Testis (tissue), 3 donors: ENCODE measurements around the gene ITPR2. TPM values are rescaled to one million over a fixed set of nuclear protein-coding genes. Genes with fewer than 3 reads are reported as not detected.
A peak's percentile ranks its signal among the peaks of the same experiment; 100 is the strongest.

Experiments used
- DNase-seq: peaks from one replicate; pipeline ENCODE4 v3.0.0-alpha.2; 2019
- H3K27ac ChIP-seq, 2 donors: fragments of 200-600 bp; sonication (generic); one replicate each; pipeline ENCODE4 v1.5.1; 2019
- H3K27me3 ChIP-seq: fragments of 200-600 bp; sonication (generic); one replicate; pipeline ENCODE4 v1.5.1; 2019
- H3K36me3 ChIP-seq: fragments of 200-600 bp; sonication (generic); one replicate; pipeline ENCODE4 v1.5.1; 2017; ENCODE audit warnings: low read depth; ENCODE audit errors: missing control alignments
- H3K4me1 ChIP-seq: fragments of 200-600 bp; sonication (generic); one replicate; pipeline ENCODE4 v1.5.1; 2019
- H3K4me3 ChIP-seq, 2 donors: fragments of 200-600 bp; sonication (generic); one replicate each; pipeline ENCODE4 v1.5.1; 2017 to 2019
- H3K9me3 ChIP-seq: fragments of 200-600 bp; sonication (generic); one replicate; pipeline ENCODE4 v1.5.1; 2017
- POLR2A ChIP-seq: fragments of 450-650 bp; IDR thresholded peaks from one replicate; pipeline ENCODE4 v1.6.1; 2017; ENCODE audit warnings: antibody characterized with exemption, mild to moderate bottlenecking, moderate library complexity
- WGBS, 2 donors: methylation state at CpG; one replicate each; pipeline ENCODE4 v1.1.5; 2018; 5-methylcytosine and 5-hydroxymethylcytosine counted together
- intact Hi-C: fragments of 100-400 bp; cut with DNase I; formaldehyde crosslinking; loops from one replicate; pipeline ENCODE4 v1.15.1; 2023; ENCODE audit warnings: low total_unique reads
- polyA plus RNA-seq: library from polyadenylated mRNA; stranded (reverse); fragments of 350-450 nt; fragmentation: Illumina TruSeq; extraction: RNeasy Lipid Tissue Mini Kit (QIAGEN cat#74804); gene quantifications from one replicate; pipeline ENCODE4 v1.2.3, GENCODE V29; 2014; ENCODE audit warnings: low read depth, low replicate concordance; ENCODE audit not compliant: insufficient read depth
- total RNA-seq, 2 donors: library from RNA; depleted of rRNA; stranded (reverse); fragments of >200 nt; gene quantifications; one replicate each; pipeline ENCODE4 v1.2.3, GENCODE V29; 2016
- TF ChIP-seq, protein P1 (sequence below), 3 experiments: fragments of 450-650 bp in 2 of 3; fragments of 200-600 bp in 1 of 3; sonication (generic) in 1 of 3; IDR thresholded peaks; one replicate each; pipeline ENCODE4 v1.5.1; 2016 to 2019; ENCODE audit warnings: antibody characterized with exemption in 3 of 3, mild to moderate bottlenecking in 2 of 3, moderate library complexity in 1 of 3

The ITPR2 gene
- total and polyA plus RNA-seq, 3 donors from 2014 or later: 4.9 to 60.6 (median 56.9) TPM

- 74 to 98% methylated on average over 3 of the region's 3 CpGs for WGBS, 2 donors
Observed at GRCh38 chr12:26661399-26661798, 171.6 kb downstream of the ITPR2 start.

GRCh38 chr12:26659930-26660329 is 173.1 kb downstream of the ITPR2 start:
- WGBS, 2 donors: 67 to 92% methylated on average over 2 of the region's 2 CpGs
- intact Hi-C loops: no loop called here
- Histone ChIP-seq H3K9me3 (no peaks in the 10 kb centered on the region), H3K27ac (no peak overlapping the region), H3K36me3 (peaks cover 2% of the 10 kb centered on the region), H3K4me3 (no peak overlapping the region), H3K4me1 (no peaks in the 10 kb centered on the region), H3K27me3 (no peaks in the 10 kb centered on the region)
- TF ChIP-seq POLR2A: no peak
- TF ChIP-seq, protein P1, sequence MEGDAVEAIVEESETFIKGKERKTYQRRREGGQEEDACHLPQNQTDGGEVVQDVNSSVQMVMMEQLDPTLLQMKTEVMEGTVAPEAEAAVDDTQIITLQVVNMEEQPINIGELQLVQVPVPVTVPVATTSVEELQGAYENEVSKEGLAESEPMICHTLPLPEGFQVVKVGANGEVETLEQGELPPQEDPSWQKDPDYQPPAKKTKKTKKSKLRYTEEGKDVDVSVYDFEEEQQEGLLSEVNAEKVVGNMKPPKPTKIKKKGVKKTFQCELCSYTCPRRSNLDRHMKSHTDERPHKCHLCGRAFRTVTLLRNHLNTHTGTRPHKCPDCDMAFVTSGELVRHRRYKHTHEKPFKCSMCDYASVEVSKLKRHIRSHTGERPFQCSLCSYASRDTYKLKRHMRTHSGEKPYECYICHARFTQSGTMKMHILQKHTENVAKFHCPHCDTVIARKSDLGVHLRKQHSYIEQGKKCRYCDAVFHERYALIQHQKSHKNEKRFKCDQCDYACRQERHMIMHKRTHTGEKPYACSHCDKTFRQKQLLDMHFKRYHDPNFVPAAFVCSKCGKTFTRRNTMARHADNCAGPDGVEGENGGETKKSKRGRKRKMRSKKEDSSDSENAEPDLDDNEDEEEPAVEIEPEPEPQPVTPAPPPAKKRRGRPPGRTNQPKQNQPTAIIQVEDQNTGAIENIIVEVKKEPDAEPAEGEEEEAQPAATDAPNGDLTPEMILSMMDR (IDR thresholded peaks at IDR 0.05): no peak
- no peak for DNase-seq

More at GRCh38 chr12:26661399-26661798, 171.6 kb downstream of the ITPR2 start:
- no peak for DNase-seq
- TF ChIP-seq, protein P1 (IDR thresholded peaks at IDR 0.05): no peak
- TF ChIP-seq POLR2A: no peak
- intact Hi-C loops: no loop called here
- peaks cover 2% of the 10 kb centered on the region for H3K36me3 ChIP-seq
- no peaks in the 10 kb centered on the region for H3K4me1 ChIP-seq
- no peaks in the 10 kb centered on the region for H3K27me3 ChIP-seq
- no peak overlapping the region for H3K27ac ChIP-seq
- H3K4me3 ChIP-seq: no peak overlapping the region
- no peaks in the 10 kb centered on the region for H3K9me3 ChIP-seq

DNA sequence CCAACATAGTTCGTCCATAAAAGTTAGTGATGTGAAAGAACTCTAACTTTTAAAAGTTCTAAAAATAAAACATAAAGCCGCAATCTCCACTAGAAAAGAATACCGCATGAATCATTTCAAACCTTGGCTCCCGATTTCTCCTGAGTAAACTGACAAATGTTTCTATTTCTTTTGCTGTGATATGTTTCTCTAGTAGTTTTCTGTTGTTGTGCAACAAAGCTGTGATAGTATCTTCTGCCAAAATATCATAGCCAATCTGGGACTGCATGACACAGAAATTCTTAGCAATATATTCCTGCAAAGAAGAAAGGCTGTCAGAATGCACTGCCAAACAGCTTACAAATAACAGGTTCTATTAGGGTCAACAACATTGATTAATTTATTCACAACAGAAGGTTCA is 174.0 kb downstream of the ITPR2 start:
- WGBS, 2 donors: 86 to 91% methylated on average over 4 of the region's 4 CpGs
- Histone ChIP-seq H3K4me1 (no peaks in the 10 kb centered on the region), H3K27ac (no peak overlapping the region), H3K27me3 (no peaks in the 10 kb centered on the region), H3K4me3 (no peak overlapping the region), H3K36me3 (peaks cover 2% of the 10 kb centered on the region), H3K9me3 (no peaks in the 10 kb centered on the region)
- no peak for DNase-seq
- TF ChIP-seq, protein P1 (IDR thresholded peaks at IDR 0.05): no peak
- no peak for TF ChIP-seq POLR2A
- intact Hi-C loops: no loop called here

GRCh38 chr12:26654623-26655022 is 178.4 kb downstream of the ITPR2 start:
- TF ChIP-seq POLR2A: no peak
- TF ChIP-seq, protein P1 (IDR thresholded peaks at IDR 0.05): no peak
- Histone ChIP-seq H3K4me1 (no peaks in the 10 kb centered on the region), H3K9me3 (no peaks in the 10 kb centered on the region), H3K27me3 (no peaks in the 10 kb centered on the region), H3K4me3 (no peak overlapping the region), H3K27ac (no peak overlapping the region), H3K36me3 (peaks cover 2% of the 10 kb centered on the region)
- intact Hi-C loops: no loop called here
- no peak for DNase-seq

GRCh38 chr12:26651566-26652188 is 181.3 kb downstream of the ITPR2 start:
- WGBS, 2 donors: 49 to 55% methylated on average over 7 of the region's 7 CpGs
- intact Hi-C loops: no loop called here
- no peak overlapping the region for H3K27ac ChIP-seq
- no peaks in the 10 kb centered on the region for H3K36me3 ChIP-seq
- H3K4me3 ChIP-seq: no peak overlapping the region
- no peaks in the 10 kb centered on the region for H3K9me3 ChIP-seq
- H3K27me3 ChIP-seq: no peaks in the 10 kb centered on the region
- DNase-seq: peak; percentile 67
- H3K4me1 ChIP-seq: no peaks in the 10 kb centered on the region
- TF ChIP-seq, protein P1 (IDR thresholded peaks at IDR 0.05): peak; percentile 54 to 79 (median 71)
- no peak for TF ChIP-seq POLR2A
